Muscle layer of colon (tissue), 2 donors: ENCODE measurements around the gene SPATA32.
"Not testable (repeated sequence)": the region's sequence is repeated elsewhere in the genome, so short reads cannot be mapped to it uniquely, and the experiment has no call there.

Source experiments
- H3K27ac ChIP-seq: one replicate; pipeline ENCODE4 v1.7.0; 2013; ENCODE audit warnings: low read depth, mild to moderate bottlenecking, low read length, moderate library complexity
- H3K27me3 ChIP-seq, 2 donors: one replicate each; pipeline ENCODE4 v1.7.0; 2013; ENCODE audit warnings: low read length in 2 of 2, mild to moderate bottlenecking in 2 of 2; ENCODE audit not compliant: insufficient read depth in 2 of 2, control insufficient read depth in 1 of 2
- H3K36me3 ChIP-seq: one replicate; pipeline ENCODE4 v1.7.0; 2013; ENCODE audit warnings: mild to moderate bottlenecking, low read length; ENCODE audit not compliant: insufficient read depth
- H3K4me1 ChIP-seq: one replicate; pipeline ENCODE4 v1.7.0; 2013; ENCODE audit warnings: mild to moderate bottlenecking, low read length; ENCODE audit not compliant: insufficient read depth
- H3K4me3 ChIP-seq, 2 donors: one replicate each; pipeline ENCODE4 v1.7.0; 2013; ENCODE audit warnings: low read length in 2 of 2, low read depth in 1 of 2, mild to moderate bottlenecking in 1 of 2, moderate library complexity in 1 of 2
- H3K9ac ChIP-seq: one replicate; pipeline ENCODE4 v1.7.0; 2013; ENCODE audit warnings: low read length
- H3K9me3 ChIP-seq: one replicate; pipeline ENCODE4 v1.7.0; 2013; ENCODE audit warnings: mild to moderate bottlenecking, low read length
- donor health status: abdominal sarcoma.
- donor health status: Adenocarcinoma of cecum.

Gene SPATA32

DNA sequence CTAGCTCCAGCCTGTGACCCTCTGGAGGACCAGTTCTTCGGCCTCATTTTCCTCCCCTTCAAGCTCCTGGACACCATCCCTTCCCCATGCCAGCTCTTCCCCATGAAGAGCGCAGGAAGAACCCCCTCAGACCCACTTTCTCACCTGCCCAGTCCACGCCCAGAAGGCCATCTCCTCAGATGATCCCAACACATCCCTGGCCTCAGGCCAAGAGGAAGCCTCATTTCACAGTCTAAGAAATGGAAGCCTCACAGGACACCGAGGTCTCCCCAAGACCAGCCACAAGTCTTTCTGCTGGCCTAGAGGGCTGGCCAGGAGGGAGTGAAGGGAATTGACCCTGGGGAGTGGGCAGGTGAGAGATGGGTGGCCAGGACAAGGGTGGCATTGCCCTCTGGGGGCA is 8.0 kb downstream of the SPATA32 start:
- Histone ChIP-seq H3K9ac (no peak overlapping the region), H3K27me3 (no peaks in the 10 kb centered on the region), H3K4me1 (no peaks in the 10 kb centered on the region), H3K4me3 (no peak overlapping the region), H3K27ac (no peak overlapping the region), H3K36me3 (no peaks in the 10 kb centered on the region), H3K9me3 (no peaks in the 10 kb centered on the region)

DNA sequence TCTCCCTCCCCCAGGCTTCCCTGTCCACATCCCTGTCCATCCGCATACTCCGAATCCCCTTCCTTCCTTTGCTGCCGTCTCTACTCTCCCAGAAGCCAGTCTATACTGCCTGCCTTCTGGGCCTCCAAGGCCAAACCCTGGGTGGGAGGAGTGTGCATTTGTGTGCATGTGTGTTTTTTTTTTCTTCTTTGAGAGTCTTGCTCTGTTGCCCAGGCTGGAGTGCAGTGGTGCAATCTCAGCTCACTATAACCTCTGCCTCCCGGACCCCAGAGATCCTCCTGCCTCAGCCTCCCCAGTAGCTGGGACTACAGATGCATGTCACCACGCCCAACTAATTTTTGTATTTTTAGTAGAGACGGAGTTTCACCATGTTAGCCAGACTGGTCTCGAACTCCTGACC is 8.7 kb downstream of the SPATA32 start:
- H3K27ac ChIP-seq, H3K9me3 ChIP-seq, H3K4me3 ChIP-seq, H3K36me3 ChIP-seq, H3K27me3 ChIP-seq, H3K4me1 ChIP-seq, H3K9ac ChIP-seq: not testable (repeated sequence)

DNA sequence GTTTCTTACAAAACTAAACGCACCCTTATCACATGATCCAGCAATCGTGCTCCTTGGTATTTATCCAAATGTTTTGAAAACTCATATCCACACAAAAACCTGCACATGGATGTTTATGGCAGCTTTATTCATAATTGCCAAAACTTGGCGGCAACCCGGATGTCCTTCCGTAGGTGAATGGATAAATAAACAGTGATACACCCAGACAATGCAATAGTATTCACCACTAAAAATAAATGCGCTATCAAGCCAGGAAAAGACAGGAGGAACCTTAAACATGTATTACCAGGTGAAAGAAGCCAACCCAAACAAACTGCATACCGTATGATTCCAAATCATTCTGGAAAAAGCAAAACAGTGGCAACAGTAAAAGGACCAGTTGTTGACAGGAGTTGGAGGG is 10.0 kb downstream of the SPATA32 start:
- H3K27me3 ChIP-seq: no peaks in the 10 kb centered on the region
- H3K36me3 ChIP-seq: no peaks in the 10 kb centered on the region
- H3K9me3 ChIP-seq: no peaks in the 10 kb centered on the region
- H3K4me3 ChIP-seq: no peak overlapping the region
- no peak overlapping the region for H3K27ac ChIP-seq
- H3K4me1 ChIP-seq: peaks cover 1% of the 10 kb centered on the region
- H3K9ac ChIP-seq: no peak overlapping the region

DNA sequence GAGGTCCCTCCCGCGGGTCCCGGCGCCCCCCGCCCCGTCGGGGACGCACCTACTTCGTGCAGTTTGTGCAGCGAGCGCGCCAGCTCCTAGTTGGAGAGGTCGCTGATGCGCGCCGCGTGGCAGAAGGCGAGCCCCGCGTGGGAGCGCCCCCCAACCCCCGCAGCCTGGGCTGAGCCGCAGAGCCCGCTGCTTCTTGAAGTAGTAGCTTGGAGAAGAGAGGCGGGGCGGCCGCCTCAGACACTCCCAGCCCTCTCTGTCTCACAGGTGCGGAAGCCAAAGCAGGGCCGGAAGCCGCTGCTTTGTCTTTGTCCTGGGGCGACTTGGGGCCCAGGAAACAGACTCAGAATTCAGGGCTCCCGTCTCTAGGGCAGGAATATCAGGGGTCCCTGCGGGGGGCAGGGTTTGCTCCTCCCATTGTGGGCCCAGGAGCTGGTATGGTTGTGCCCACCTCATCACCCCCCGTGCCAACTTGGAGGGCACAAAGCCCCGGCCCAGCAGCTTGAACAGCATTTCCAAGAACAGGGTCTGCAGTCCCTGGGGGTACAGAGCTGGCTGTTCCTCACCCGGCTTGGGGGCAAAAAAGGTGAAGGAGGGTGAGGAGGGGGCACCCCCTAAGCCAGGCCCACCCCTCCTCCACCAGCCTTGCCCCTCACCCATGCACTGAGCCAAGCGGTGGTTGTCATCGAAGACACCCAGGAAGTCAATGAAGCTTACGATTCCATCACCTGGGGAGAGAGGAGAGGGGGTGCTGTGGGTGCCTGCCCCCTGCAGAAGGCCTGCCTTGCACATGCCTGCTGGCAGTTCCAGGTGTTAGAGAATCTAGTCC is 13.5 kb downstream of the SPATA32 start:
- Histone ChIP-seq H3K27ac (no peak overlapping the region), H3K4me1 (peaks cover 7% of the 10 kb centered on the region), H3K36me3 (peaks cover 6% of the 10 kb centered on the region), H3K9ac (no peak overlapping the region), H3K27me3 (no peaks in the 10 kb centered on the region), H3K9me3 (no peaks in the 10 kb centered on the region), H3K4me3 (peak overlapping the region; percentile 41 to 59)

DNA sequence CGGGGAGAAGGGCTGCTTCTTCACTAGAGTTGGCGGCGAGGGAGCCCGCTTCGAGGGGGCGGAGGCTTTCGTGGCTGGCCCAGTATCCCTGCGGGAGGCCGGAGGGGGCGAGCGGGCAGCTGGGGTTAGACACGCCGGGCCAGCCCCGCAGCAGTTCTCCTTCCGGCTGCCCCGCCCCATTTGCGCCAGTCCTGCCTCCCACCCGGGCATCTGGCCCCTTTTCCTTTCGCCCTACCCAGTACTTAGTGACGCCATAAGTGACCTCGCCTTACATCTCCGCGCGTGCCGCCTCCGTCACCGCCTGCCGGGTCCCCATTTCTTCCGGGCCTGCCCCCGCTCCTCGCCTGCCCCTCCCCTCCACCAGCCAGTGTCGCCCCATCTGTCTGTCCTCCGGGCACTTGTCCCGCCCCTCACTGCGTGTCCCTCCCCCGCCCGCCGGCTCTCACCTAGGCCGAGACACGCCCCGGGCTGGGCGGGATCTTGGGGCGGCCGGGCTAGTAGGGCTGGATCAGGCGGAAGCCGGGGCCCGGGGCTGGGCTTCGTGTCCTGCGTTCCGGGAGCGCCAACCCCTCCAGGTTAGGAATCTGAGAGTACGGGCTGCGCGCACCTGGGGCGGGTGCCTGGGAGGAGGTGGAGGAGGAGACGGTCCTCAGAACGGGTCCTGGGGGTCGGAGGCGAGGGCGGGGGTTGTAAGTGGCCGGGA is 14.3 kb downstream of the SPATA32 start:
- Histone ChIP-seq H3K4me3 (peak overlapping the region; percentile 41 to 59), H3K9ac (no peak overlapping the region), H3K27ac (peak overlapping the region; percentile 14), H3K4me1 (peaks cover 7% of the 10 kb centered on the region), H3K36me3 (peaks cover 6% of the 10 kb centered on the region), H3K27me3 (no peaks in the 10 kb centered on the region), H3K9me3 (no peaks in the 10 kb centered on the region)

DNA sequence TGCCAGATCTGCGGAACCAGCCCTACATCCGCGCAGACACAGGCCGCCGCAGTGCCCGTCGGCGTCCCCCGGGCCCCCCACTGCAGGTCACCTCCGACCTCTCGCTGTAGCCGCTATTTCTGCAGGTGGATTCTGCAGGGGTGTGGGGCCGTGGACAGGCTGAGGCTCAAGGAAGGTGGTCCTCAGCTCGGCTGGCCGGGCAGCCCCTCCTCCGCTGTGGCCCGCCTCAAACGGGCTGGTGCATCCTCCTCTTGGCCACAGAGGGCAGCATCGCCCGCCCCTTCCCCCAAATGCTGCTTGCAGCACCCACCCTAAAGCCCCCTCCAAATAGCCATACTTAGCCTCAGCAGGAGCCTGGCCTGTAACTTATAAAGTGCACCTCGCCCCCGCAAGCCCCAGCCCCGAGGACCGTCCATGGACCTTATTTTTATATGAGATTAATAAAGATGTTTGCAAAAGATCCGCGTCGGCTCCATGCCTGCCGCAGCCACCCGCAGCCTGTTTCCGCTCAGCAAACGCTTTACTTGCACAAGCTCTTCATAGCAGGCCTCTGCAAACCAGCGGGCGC is 14.9 kb downstream of the SPATA32 start:
- Histone ChIP-seq H3K4me3 (peak overlapping the region; percentile 41 to 59), H3K4me1 (peaks cover 7% of the 10 kb centered on the region), H3K27me3 (no peaks in the 10 kb centered on the region), H3K9me3 (no peaks in the 10 kb centered on the region), H3K9ac (no peak overlapping the region), H3K36me3 (peaks cover 6% of the 10 kb centered on the region), H3K27ac (no peak overlapping the region)

DNA sequence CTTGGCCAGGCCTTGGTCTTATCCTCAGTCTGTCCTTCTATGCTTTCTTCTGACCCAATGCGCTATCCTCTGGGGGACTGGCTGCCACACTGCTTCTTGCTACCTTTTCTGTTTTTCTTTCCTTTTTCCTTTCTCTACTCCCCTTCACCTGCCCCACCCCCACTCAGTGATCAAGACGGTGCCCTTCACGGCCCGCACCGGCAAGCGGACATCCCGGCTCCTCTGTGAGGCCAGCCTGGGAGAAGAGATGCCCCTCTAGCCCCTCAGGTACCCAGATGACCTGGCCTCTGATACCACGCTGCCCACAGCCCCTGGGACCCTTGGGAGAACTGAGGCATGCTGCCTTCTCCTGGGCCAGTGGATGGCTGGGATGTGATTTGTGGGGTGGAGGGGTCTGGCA is 15.6 kb downstream of the SPATA32 start:
- H3K36me3 ChIP-seq: peaks cover 6% of the 10 kb centered on the region
- peaks cover 2 to 3% of the 10 kb centered on the region in 2 donors for H3K27me3 ChIP-seq
- H3K27ac ChIP-seq: no peak overlapping the region
- H3K9me3 ChIP-seq: no peaks in the 10 kb centered on the region
- no peak overlapping the region for H3K9ac ChIP-seq
- peak overlapping the region in 1 of 2 donors; percentile 59 for H3K4me3 ChIP-seq
- H3K4me1 ChIP-seq: peaks cover 9% of the 10 kb centered on the region

DNA sequence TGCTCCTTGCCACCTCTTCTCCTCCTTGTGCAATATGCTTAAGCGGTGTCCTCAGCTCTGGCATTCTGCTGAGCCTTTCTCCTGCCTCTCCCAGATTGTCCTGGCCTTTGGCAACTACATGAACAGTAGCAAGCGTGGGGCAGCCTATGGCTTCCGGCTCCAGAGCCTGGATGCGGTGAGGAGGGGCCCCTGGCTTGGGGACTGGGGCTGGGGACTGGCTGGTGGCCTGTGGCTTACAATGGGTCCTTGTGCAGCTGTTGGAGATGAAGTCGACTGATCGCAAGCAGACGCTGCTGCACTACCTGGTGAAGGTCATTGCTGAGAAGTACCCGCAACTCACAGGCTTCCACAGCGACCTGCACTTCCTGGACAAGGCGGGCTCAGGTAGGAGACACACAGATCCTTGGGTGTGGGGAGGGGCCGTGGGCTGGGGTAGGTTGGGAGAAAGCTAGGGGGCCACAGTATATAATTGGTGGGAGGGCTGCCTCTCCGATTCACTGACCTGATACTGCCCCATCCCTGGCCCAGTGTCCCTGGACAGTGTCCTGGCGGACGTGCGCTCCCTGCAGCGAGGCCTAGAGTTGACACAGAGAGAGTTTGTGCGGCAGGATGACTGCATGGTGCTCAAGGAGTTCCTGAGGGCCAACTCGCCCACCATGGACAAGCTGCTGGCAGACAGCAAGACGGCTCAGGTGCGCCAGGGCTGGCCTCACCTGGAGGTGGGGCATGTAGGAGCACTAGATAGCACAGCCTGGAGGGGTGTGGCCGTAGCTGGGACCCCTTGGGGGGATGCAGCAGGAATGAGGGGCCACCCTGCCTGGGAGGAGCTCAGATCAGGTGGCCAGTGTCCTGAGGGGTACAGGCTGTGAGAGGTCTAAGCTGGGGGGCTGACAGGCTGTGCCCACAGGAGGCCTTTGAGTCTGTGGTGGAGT is 16.9 kb downstream of the SPATA32 start:
- H3K9me3 ChIP-seq: no peaks in the 10 kb centered on the region
- H3K36me3 ChIP-seq: peaks cover 6% of the 10 kb centered on the region
- H3K27ac ChIP-seq: no peak overlapping the region
- H3K4me1 ChIP-seq: peaks cover 13% of the 10 kb centered on the region
- H3K4me3 ChIP-seq: no peak overlapping the region
- peaks cover 6 to 16% of the 10 kb centered on the region in 2 donors for H3K27me3 ChIP-seq
- no peak overlapping the region for H3K9ac ChIP-seq

DNA sequence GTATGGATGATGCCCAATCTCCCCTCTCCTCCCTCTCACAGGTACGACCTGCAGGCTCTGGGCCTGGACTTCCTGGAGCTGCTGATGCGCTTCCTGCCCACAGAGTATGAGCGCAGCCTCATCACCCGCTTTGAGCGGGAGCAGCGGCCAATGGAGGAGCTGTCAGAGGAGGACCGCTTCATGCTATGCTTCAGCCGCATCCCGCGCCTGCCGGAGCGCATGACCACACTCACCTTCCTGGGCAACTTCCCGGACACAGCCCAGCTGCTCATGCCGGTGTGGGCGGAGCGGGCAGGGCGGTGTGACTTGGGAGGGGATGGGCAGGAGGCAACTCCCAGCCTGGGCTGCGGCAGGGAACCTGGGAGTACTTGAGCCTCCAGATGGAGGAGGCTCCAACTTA is 18.1 kb downstream of the SPATA32 start:
- Histone ChIP-seq H3K9ac (no peak overlapping the region), H3K36me3 (peaks cover 6% of the 10 kb centered on the region), H3K27ac (no peak overlapping the region), H3K4me1 (peaks cover 13% of the 10 kb centered on the region), H3K27me3 (peaks cover 6 to 28% of the 10 kb centered on the region in 2 donors), H3K9me3 (no peaks in the 10 kb centered on the region), H3K4me3 (no peak overlapping the region)

DNA sequence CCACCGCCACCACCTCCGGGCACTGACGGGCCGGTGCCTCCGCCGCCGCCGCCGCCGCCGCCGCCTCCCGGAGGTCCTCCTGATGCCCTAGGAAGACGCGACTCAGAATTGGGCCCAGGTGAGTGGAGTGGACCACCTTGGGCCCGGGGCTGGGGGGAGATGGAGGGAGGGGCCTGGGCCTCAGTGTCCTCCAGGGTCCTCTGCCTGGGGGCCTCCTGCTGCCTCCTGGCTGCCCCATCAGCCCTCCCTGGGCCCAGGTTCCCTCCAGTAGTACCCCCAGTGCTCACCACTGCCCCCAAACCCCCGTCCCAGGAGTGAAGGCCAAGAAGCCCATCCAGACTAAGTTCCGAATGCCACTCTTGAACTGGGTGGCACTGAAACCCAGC is 19.9 kb downstream of the SPATA32 start:
- Histone ChIP-seq H3K9ac (no peak overlapping the region), H3K4me1 (peaks cover 13% of the 10 kb centered on the region), H3K36me3 (peaks cover 6% of the 10 kb centered on the region), H3K27me3 (peaks cover 6 to 37% of the 10 kb centered on the region in 2 donors), H3K27ac (no peak overlapping the region), H3K9me3 (no peaks in the 10 kb centered on the region), H3K4me3 (no peak overlapping the region)
